ENCODE measurements around the gene TTLL11.

Gene TTLL11

GRCh38 chr9:121937240-121937639 lies 155.9 kb downstream of the TTLL11 start:
- ATAC-seq, result no peak

GRCh38 chr9:121935739-121936138 lies 157.4 kb downstream of the TTLL11 start:
- TF ChIP-seq ESRRG (CRISPR knock-in tag; IDR thresholded peaks at IDR 0.05), result no peak
- no peak for TF ChIP-seq ZNF565 (CRISPR knock-in tag; conservative IDR thresholded peaks at IDR 0.05; ENCODE audit: low read depth)
- TF ChIP-seq TCF4 (CRISPR knock-in tag; IDR thresholded peaks at IDR 0.05; ENCODE audit: borderline replicate concordance), result no peak
- TF ChIP-seq GLIS3 (CRISPR knock-in tag; IDR thresholded peaks at IDR 0.05), result no peak
- no peak for TF ChIP-seq CSDC2 (CRISPR knock-in tag; IDR thresholded peaks at IDR 0.05)
- TF ChIP-seq OSR1 (CRISPR knock-in tag; IDR thresholded peaks at IDR 0.05), result no peak
- TF ChIP-seq PPARA (CRISPR knock-in tag; IDR thresholded peaks at IDR 0.05; ENCODE audit: borderline replicate concordance), result no peak
- TF ChIP-seq PATZ1 (CRISPR knock-in tag; IDR thresholded peaks at IDR 0.05; ENCODE audit: borderline replicate concordance), result no peak
- no peak for TF ChIP-seq POU6F1 (CRISPR knock-in tag; IDR thresholded peaks at IDR 0.05; ENCODE audit: borderline replicate concordance, low read depth)
- no peak for TF ChIP-seq ZNF70 (CRISPR knock-in tag; IDR thresholded peaks at IDR 0.05)
- no peak for TF ChIP-seq TSHZ2 (CRISPR knock-in tag; IDR thresholded peaks at IDR 0.05)
- no peak for TF ChIP-seq ZFP3 (CRISPR knock-in tag; IDR thresholded peaks at IDR 0.05)
- no peak for TF ChIP-seq SNAI2 (CRISPR knock-in tag; IDR thresholded peaks at IDR 0.05)
- TF ChIP-seq ZFP30 (CRISPR knock-in tag; IDR thresholded peaks at IDR 0.05), result no peak
- TF ChIP-seq ZNF8 (CRISPR knock-in tag; IDR thresholded peaks at IDR 0.05), result no peak
- ATAC-seq, result no peak

More at GRCh38 chr9:121937240-121937639, 155.9 kb downstream of the TTLL11 start:
- TF ChIP-seq RARB (CRISPR knock-in tag; IDR thresholded peaks at IDR 0.05), result no peak

- TF ChIP-seq POU6F1 (CRISPR knock-in tag; IDR thresholded peaks at IDR 0.05; ENCODE audit: borderline replicate concordance, low read depth) (no peak), ARNTL (CRISPR knock-in tag; IDR thresholded peaks at IDR 0.05; ENCODE audit: borderline replicate concordance, low read depth) (no peak), ZNF8 (CRISPR knock-in tag; IDR thresholded peaks at IDR 0.05) (no peak)
- peak; percentile 9; the same call in 2 of the 3 replicates for ATAC-seq
Observed at GRCh38 chr9:121930956-121931355, 162.2 kb downstream of the TTLL11 start.

- peak; percentile 89 for ATAC-seq
- no peak for TF ChIP-seq TOX (CRISPR knock-in tag; IDR thresholded peaks at IDR 0.05; ENCODE audit: borderline replicate concordance)
- peak; percentile 46 for TF ChIP-seq ISL1 (CRISPR knock-in tag; IDR thresholded peaks at IDR 0.05)
Observed at GRCh38 chr9:121929893-121930875, 162.9 kb downstream of the TTLL11 start.

All from SK-N-SH treated with all-trans-retinoic acid at 6 μM for 48 hours (cell line).